ENCODE data around the gene IMPDH1.

- TF ChIP-seq CTCF (IDR thresholded peaks at IDR 0.05) (no peak), POLR2A (IDR thresholded peaks at IDR 0.05) (no peak)
Measured at GRCh38 chr7:128434413-128435326, 24.9 kb upstream of the IMPDH1 start.

Data from testis (tissue), 2 donors.